SH-SY5Y (cell line): ENCODE results near the gene APOC3.

ENCODE experiments used
- GATA2 ChIP-seq: IDR thresholded peaks from 2 replicates; pipeline ENCODE4 v1.6.1; 2011; ENCODE audit warnings: mild to moderate bottlenecking, low read depth, low read length
- GATA3 ChIP-seq: IDR thresholded peaks from 2 replicates; pipeline ENCODE4 v1.6.1; 2011; ENCODE audit warnings: low read depth, mild to moderate bottlenecking, low read length, moderate library complexity

DNA sequence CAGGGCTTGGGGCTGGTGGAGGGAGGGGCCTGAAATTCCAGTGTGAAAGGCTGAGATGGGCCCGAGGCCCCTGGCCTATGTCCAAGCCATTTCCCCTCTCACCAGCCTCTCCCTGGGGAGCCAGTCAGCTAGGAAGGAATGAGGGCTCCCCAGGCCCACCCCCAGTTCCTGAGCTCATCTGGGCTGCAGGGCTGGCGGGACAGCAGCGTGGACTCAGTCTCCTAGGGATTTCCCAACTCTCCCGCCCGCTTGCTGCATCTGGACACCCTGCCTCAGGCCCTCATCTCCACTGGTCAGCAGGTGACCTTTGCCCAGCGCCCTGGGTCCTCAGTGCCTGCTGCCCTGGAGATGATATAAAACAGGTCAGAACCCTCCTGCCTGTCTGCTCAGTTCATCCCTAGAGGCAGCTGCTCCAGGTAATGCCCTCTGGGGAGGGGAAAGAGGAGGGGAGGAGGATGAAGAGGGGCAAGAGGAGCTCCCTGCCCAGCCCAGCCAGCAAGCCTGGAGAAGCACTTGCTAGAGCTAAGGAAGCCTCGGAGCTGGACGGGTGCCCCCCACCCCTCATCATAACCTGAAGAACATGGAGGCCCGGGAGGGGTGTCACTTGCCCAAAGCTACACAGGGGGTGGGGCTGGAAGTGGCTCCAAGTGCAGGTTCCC, at the start of gene APOC3:
- TF ChIP-seq GATA3 (no peak), GATA2 (no peak)
